ENCODE results near the gene LRRC4C.

- no peak for TF ChIP-seq EZH2 (IDR thresholded peaks at IDR 0.05; ENCODE audit: borderline replicate concordance, low read depth, low read length, severe bottlenecking)
- TF ChIP-seq CTCF (IDR thresholded peaks at IDR 0.05; ENCODE audit: extremely low read depth in 1 of 2, insufficient read depth in 1 of 2, low read depth in 1 of 2, low read length in 2 of 2): no peak
- TF ChIP-seq GATA2 (IDR thresholded peaks at IDR 0.05; ENCODE audit: insufficient read depth, insufficient read length, low read depth, low read length): no peak
- TF ChIP-seq FOS (IDR thresholded peaks at IDR 0.05; ENCODE audit: borderline replicate concordance, insufficient read depth, low read length): no peak
- TF ChIP-seq POLR2AphosphoS5 (IDR thresholded peaks at IDR 0.05; ENCODE audit: insufficient read depth, low read depth, low read length): no peak
- TF ChIP-seq, protein P1, sequence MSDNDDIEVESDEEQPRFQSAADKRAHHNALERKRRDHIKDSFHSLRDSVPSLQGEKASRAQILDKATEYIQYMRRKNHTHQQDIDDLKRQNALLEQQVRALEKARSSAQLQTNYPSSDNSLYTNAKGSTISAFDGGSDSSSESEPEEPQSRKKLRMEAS (IDR thresholded peaks at IDR 0.05; ENCODE audit: insufficient read depth, insufficient read length): no peak
- no peak for TF ChIP-seq POLR2A (IDR thresholded peaks at IDR 0.05; ENCODE audit: low read depth, low read length)
- TF ChIP-seq JUN (IDR thresholded peaks at IDR 0.05; ENCODE audit: borderline replicate concordance, insufficient read depth, insufficient read length, low read depth): no peak
These were observed 618.2 kb downstream of the LRRC4C start for GRCh38 chr11:40841231-40841630.

Measured in endothelial cell of umbilical vein (primary cell).